Measurements from ENCODE around the gene PIEZO1. TPM values are rescaled to one million over a fixed set of nuclear protein-coding genes. Genes with fewer than 3 reads are reported as not detected.

The PIEZO1 gene
- total and polyA plus RNA-seq, 10 of the 15 experiments (the other 5 are each of a cell fraction or from before 2014, with no cell fraction given), result 1.3 to 169 (median 33.4) TPM

DNA sequence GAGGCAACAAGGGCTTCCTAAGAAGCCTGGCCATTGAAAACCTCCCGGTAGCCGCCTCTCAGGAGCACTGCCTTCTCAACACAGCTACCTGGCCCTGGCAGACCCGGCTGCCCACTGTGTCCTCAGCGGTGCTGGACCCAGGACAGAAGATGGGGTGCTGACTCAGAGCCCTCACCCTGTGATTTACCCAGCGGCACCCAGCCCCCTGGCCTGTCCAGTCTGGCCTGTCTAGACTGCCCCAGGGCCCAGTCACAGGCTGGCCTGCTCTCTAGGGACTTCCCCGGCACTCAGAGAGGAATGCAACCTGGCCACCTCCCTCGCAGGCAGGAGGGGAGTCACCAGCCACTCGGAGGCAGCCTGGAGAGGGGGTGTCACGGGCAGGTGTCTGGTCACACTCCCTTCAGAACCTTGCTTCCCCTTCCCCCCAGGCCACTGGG, 20.1 kb downstream of the PIEZO1 start:
- ChIA-PET SMC1A (ENCODE audit: uncharacterized antibody, unreplicated experiment) (no interaction called here), POLR2A (no interaction called here), CTCF (interaction anchor here (0.6 to 1.4 kb wide), 2 partner anchors 18 to 27 kb away, joined by 3 to 4 read pairs; no protein-coding TSS in a partner anchor), RAD21 (ENCODE audit: unreplicated experiment) (no interaction called here)
- H3K36me3 ChIP-seq (ENCODE audit: control insufficient read depth in 2 of 2, insufficient read depth in 2 of 2, low read length in 1 of 2), result peaks cover 3 to 6% of the 10 kb centered on the region in 2 experiments; a peak in 2 of 4 replicates
- H4K20me1 ChIP-seq (ENCODE audit: control insufficient read depth, insufficient read depth), result no peaks in the 10 kb centered on the region; the same call in none of the 2 replicates
- ATAC-seq (no peak), FAIRE-seq (no peak), DNase-seq (ENCODE audit: low read depth, low spot score) (no peak)
- intact Hi-C loops (cut with micrococcal nuclease; ENCODE audit: unreplicated experiment), result no loop called here
- peaks cover 13% of the 10 kb centered on the region for H3K4me1 ChIP-seq (ENCODE audit: control insufficient read depth, insufficient read depth, low read length)
- H3K27me3 ChIP-seq (replicated peaks in 1 of 2; ENCODE audit: control insufficient read depth in 2 of 2, insufficient read depth in 2 of 2, low read length in 1 of 2), result no peaks in the 10 kb centered on the region
- peaks cover 40% of the 10 kb centered on the region for H3K79me2 ChIP-seq (ENCODE audit: control insufficient read depth, insufficient read depth, low read length)
- no peaks in the 10 kb centered on the region for H3K9me3 ChIP-seq (replicated peaks; ENCODE audit: control insufficient read depth, insufficient read depth, low read length)
- no peak overlapping the region for H3K4me2 ChIP-seq (ENCODE audit: control insufficient read depth, insufficient read depth)
- no peak overlapping the region for H3K4me3 ChIP-seq
- WGBS (ENCODE audit: insufficient coverage, insufficient replicate concordance, low lambda C conversion rate, missing lambda C conversion rate), result 99% methylated on average over 9 of the region's 9 CpGs
- no peak overlapping the region for H3K27ac ChIP-seq (ENCODE audit: control insufficient read depth, insufficient read depth)
- no peak overlapping the region for H3K9ac ChIP-seq (ENCODE audit: control insufficient read depth, insufficient read depth, low read length)
- in situ Hi-C loops (cut with MboI), result no loop called here
- peak; percentile 31; the same call in 1 of the 2 replicates for TF ChIP-seq POLR2A (IDR thresholded peaks at IDR 0.05; ENCODE audit: low read depth, low read length)
- no peak for TF ChIP-seq MXI1 (IDR thresholded peaks at IDR 0.05; ENCODE audit: low read depth, low read length)
- no peak overlapping the region for H2AFZ ChIP-seq (ENCODE audit: control insufficient read depth, low read depth, low read length)
- no TSS peak for BruUV-seq (replicated peaks)

DNA sequence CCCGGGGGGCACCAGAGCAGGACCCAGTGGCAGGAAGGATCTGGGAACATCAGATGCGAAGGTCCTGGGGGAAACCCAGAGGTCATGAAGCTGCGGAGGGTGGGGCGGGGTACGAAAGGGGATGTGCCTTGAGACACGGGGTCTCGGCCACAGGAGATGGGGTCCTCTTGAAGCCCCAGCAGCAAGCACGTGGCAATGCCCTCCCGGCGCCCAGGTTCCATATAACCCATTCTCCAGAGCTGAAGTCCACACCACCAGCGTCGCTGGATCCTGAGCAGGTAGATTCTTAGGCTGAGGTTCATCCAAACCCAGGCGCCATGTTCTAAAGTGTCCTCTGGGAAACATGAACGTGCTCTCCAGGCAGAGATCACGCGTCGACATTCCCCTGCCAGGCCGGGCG, 20.9 kb downstream of the PIEZO1 start:
- TF ChIP-seq KDM1A (IDR thresholded peaks at IDR 0.05; ENCODE audit: borderline replicate concordance), result no peak
- TF ChIP-seq CHD1 (IDR thresholded peaks at IDR 0.05; ENCODE audit: low read depth, low read length), result no peak
- TF ChIP-seq MYC (IDR thresholded peaks at IDR 0.05; ENCODE audit: insufficient read depth, insufficient read length, insufficient replicate concordance, low read length, severe bottlenecking), result no peak
- no peak for TF ChIP-seq SREBF1 (IDR thresholded peaks at IDR 0.05; ENCODE audit: low read length)
- no peak for TF ChIP-seq SMARCA5 (IDR thresholded peaks at IDR 0.05)
- TF ChIP-seq, protein P1, sequence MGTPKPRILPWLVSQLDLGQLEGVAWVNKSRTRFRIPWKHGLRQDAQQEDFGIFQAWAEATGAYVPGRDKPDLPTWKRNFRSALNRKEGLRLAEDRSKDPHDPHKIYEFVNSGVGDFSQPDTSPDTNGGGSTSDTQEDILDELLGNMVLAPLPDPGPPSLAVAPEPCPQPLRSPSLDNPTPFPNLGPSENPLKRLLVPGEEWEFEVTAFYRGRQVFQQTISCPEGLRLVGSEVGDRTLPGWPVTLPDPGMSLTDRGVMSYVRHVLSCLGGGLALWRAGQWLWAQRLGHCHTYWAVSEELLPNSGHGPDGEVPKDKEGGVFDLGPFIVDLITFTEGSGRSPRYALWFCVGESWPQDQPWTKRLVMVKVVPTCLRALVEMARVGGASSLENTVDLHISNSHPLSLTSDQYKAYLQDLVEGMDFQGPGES (IDR thresholded peaks at IDR 0.05), result no peak
- no peak for TF ChIP-seq FOXM1 (IDR thresholded peaks at IDR 0.05; ENCODE audit: low read depth, low read length)
- TF ChIP-seq SUZ12 (IDR thresholded peaks at IDR 0.05; ENCODE audit: unreplicated experiment), result no peak
- CTCF ChIA-PET, result interaction anchor here (1.4 kb wide), 1 partner anchor 27 kb away, joined by 4 read pairs; no protein-coding TSS in a partner anchor
- ATAC-seq (no peak), FAIRE-seq (no peak), DNase-seq (ENCODE audit: low read depth, low spot score) (no peak)
- POLR2A ChIA-PET, result no interaction called here
- Histone ChIP-seq H3K27me3 (replicated peaks in 1 of 2; ENCODE audit: control insufficient read depth in 2 of 2, insufficient read depth in 2 of 2, low read length in 1 of 2) (no peaks in the 10 kb centered on the region), H3K9me3 (replicated peaks; ENCODE audit: control insufficient read depth, insufficient read depth, low read length) (no peaks in the 10 kb centered on the region), H3K79me2 (ENCODE audit: control insufficient read depth, insufficient read depth, low read length) (peaks cover 31% of the 10 kb centered on the region), H3K4me1 (ENCODE audit: control insufficient read depth, insufficient read depth, low read length) (peaks cover 11% of the 10 kb centered on the region), H3K27ac (ENCODE audit: control insufficient read depth, insufficient read depth) (no peak overlapping the region), H3K36me3 (ENCODE audit: control insufficient read depth in 2 of 2, insufficient read depth in 2 of 2, low read length in 1 of 2) (peaks cover 3 to 6% of the 10 kb centered on the region in 2 experiments; a peak in 3 of 4 replicates), H3K4me3 (no peak overlapping the region), H3K4me2 (ENCODE audit: control insufficient read depth, insufficient read depth) (no peak overlapping the region), H4K20me1 (ENCODE audit: control insufficient read depth, insufficient read depth) (no peaks in the 10 kb centered on the region; the same call in none of the 2 replicates), H2AFZ (ENCODE audit: control insufficient read depth, low read depth, low read length) (no peak overlapping the region), H3K9ac (ENCODE audit: control insufficient read depth, insufficient read depth, low read length) (no peak overlapping the region)
- SMC1A ChIA-PET (ENCODE audit: uncharacterized antibody, unreplicated experiment), result no interaction called here
- 91% methylated on average over 14 of the region's 19 CpGs for WGBS (ENCODE audit: insufficient coverage, insufficient replicate concordance, low lambda C conversion rate, missing lambda C conversion rate)
- RAD21 ChIA-PET (ENCODE audit: unreplicated experiment), result no interaction called here
- in situ Hi-C loops (cut with MboI), result no loop called here
- intact Hi-C loops (cut with micrococcal nuclease; ENCODE audit: unreplicated experiment), result no loop called here
- BruUV-seq (replicated peaks), result no TSS peak

Data from GM12878 (cell line).